ENCODE results near the gene POLR3B.
"Not testable (repeated sequence)": the region's sequence is repeated elsewhere in the genome, so short reads cannot be mapped to it uniquely, and the experiment has no call there.

The POLR3B gene

DNA sequence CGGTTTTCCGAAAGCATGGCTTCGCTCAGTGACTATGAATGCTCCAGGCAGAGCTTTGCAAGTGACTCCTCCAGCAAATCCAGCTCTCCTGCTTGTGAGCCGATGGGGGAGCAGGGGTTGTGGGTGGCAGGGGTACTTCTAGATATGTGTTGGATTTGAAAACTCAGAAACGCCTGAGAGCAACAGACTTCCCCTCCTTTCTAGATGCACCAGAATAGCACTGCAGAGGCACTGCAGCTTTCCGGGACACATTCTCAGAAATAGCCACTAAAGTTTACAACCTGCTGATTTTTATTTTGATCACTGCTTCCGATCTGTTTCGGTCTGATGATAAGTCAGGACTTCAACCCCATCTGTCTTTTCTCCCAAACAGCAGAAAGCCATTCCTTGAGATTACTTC is 46.4 kb upstream of the POLR3B start:
- no peak for DNase-seq (ENCODE audit: extremely low read depth, insufficient read length)
- H3K27me3 ChIP-seq (replicated peaks; ENCODE audit: control insufficient read depth, insufficient read depth, low read length): no peaks in the 10 kb centered on the region
- H3K36me3 ChIP-seq (ENCODE audit: control insufficient read depth, insufficient read depth, low read length): no peaks in the 10 kb centered on the region
- H3K4me3 ChIP-seq (replicated peaks; ENCODE audit: low read depth, low read length): no peak overlapping the region
- TF ChIP-seq, protein P1, sequence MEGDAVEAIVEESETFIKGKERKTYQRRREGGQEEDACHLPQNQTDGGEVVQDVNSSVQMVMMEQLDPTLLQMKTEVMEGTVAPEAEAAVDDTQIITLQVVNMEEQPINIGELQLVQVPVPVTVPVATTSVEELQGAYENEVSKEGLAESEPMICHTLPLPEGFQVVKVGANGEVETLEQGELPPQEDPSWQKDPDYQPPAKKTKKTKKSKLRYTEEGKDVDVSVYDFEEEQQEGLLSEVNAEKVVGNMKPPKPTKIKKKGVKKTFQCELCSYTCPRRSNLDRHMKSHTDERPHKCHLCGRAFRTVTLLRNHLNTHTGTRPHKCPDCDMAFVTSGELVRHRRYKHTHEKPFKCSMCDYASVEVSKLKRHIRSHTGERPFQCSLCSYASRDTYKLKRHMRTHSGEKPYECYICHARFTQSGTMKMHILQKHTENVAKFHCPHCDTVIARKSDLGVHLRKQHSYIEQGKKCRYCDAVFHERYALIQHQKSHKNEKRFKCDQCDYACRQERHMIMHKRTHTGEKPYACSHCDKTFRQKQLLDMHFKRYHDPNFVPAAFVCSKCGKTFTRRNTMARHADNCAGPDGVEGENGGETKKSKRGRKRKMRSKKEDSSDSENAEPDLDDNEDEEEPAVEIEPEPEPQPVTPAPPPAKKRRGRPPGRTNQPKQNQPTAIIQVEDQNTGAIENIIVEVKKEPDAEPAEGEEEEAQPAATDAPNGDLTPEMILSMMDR (IDR thresholded peaks at IDR 0.05; ENCODE audit: insufficient read depth, low read length, poor library complexity, severe bottlenecking): no peak

DNA sequence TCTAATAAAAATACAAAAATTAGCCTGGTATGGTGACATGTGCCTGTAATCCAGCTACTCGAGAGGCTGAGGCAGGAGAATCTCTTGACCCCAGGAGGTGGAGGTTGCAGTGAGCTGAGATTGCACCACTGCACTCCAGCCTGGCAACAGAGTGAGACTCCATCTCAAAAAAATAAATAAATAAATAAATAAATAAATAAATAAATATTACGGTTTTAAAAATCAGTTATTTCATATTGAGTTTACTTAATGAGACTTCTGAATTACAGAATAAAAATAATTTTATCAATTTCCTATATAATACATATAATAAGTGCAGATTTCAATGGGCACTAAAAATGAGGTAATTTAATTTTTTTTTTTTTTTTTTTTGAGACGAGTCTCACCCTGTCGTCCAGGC is 44.1 kb upstream of the POLR3B start:
- DNase-seq (ENCODE audit: extremely low read depth, insufficient read length); H3K4me3 ChIP-seq (replicated peaks; ENCODE audit: low read depth, low read length); H3K36me3 ChIP-seq (ENCODE audit: control insufficient read depth, insufficient read depth, low read length); H3K27me3 ChIP-seq (replicated peaks; ENCODE audit: control insufficient read depth, insufficient read depth, low read length): not testable (repeated sequence)

DNA sequence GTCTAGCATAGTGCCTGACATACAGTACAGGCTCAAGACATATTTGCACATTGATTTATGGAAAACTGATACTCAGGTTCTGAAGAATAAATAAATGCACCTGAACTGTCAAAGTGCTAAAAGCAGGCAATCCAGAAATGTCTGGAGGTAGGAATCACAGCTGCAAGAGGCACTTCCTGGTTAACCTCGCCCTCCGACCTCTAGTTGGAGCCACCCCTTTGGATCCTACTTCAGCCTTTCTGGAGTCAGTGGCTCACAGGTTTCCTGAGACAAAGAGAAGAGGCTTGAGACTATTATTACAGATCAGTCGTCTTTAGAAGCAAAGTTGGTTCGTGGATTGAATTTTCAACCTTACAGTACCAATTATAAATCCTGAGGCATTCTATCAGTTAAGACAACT is 42.0 kb upstream of the POLR3B start:
- H3K36me3 ChIP-seq (ENCODE audit: control insufficient read depth, insufficient read depth, low read length): no peaks in the 10 kb centered on the region
- H3K27me3 ChIP-seq (replicated peaks; ENCODE audit: control insufficient read depth, insufficient read depth, low read length): no peaks in the 10 kb centered on the region
- TF ChIP-seq, protein P1 (IDR thresholded peaks at IDR 0.05; ENCODE audit: insufficient read depth, low read length, poor library complexity, severe bottlenecking): no peak
- H3K4me3 ChIP-seq (replicated peaks; ENCODE audit: low read depth, low read length): no peak overlapping the region
- DNase-seq (ENCODE audit: extremely low read depth, insufficient read length): no peak

DNA sequence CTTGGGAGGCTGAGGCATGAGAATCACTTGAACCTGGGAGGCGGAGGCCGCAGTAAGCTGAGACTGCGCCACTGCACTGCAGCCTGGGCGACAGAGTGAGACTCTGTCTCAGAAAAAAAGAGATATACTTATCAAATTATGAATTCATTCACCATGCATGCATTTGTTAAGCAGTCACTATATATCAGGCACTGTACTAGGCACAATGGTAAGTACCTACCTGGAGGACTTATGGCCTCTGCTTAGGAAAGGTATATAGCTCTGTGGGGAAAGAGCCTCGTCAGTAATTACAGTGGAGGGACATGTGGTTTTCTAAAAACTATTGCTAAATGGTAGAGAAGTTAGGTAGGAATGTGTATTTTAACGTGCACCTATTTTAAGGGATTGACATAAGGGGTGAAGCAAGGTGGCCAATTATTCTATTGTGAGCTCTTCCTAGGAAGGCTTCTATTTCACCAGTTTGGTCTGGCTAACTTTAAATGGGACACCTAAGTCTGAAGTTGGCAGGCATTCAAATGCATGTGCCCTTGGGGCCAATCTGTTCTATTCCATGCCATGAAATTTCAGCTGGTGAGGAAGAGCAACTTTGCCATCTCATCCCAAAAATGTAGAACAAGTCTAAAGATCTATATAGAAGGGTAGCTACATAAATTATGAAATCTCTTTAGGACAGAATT is 40.0 kb upstream of the POLR3B start:
- Histone ChIP-seq H3K4me3 (replicated peaks; ENCODE audit: low read depth, low read length) (no peak overlapping the region), H3K36me3 (ENCODE audit: control insufficient read depth, insufficient read depth, low read length) (no peaks in the 10 kb centered on the region), H3K27me3 (replicated peaks; ENCODE audit: control insufficient read depth, insufficient read depth, low read length) (no peaks in the 10 kb centered on the region)
- TF ChIP-seq, protein P1 (IDR thresholded peaks at IDR 0.05; ENCODE audit: insufficient read depth, low read length, poor library complexity, severe bottlenecking): no peak
- no peak for DNase-seq (ENCODE audit: extremely low read depth, insufficient read length)

DNA sequence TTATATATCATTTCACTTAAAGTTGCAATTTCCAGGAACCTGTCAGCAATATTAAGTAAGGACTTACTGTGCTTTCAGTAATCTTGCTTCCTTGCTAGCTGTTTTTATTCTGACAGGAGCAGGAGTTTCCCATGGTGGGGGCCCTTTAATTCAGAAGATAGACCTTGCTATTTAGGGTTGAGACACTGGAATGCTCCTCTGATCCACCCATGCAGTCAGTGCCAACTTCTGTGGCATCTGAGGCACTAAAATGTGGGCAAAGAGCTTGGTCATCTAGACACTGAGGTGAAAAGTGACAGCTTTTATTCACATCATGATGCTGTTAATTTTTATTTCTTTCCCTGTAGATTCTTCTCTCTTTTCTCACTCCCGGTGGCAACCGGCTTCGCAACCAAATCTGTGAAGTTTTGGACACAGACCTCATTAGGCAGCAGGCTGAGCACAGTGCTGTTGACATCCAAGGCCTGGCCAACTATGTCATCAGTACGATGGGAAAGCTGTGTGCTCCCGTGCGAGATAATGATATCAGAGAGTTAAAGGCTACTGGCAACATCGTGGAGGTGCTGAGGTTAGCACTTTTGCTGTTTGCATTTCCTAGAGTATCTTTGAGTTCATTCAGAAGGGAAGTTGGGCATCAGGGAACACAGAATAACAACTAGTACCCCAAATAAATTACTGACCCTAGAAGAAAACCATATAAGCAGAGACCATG is 36.3 kb upstream of the POLR3B start:
- Histone ChIP-seq H3K27me3 (replicated peaks; ENCODE audit: control insufficient read depth, insufficient read depth, low read length) (no peaks in the 10 kb centered on the region), H3K36me3 (ENCODE audit: control insufficient read depth, insufficient read depth, low read length) (no peaks in the 10 kb centered on the region), H3K4me3 (replicated peaks; ENCODE audit: low read depth, low read length) (no peak overlapping the region)
- TF ChIP-seq, protein P1 (IDR thresholded peaks at IDR 0.05; ENCODE audit: insufficient read depth, low read length, poor library complexity, severe bottlenecking): no peak
- no peak for DNase-seq (ENCODE audit: extremely low read depth, insufficient read length)

DNA sequence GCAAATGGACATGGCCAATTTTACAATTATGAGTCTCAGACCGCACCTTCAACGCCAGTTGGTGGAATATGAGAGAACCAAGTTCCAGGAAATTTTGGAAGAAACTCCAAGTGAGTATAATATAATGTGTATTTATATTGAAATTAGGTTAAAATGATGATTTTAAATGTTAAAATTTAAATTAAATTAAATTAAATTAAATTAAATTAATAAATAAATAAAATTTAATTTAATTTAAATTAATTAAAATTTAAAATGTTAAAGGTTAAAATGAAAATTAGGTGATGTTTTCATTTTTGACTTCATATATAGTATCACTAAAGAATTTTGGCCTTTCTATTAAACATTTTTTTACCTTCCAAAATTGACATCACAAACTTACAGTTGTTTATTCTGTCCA is 34.0 kb upstream of the POLR3B start:
- H3K4me3 ChIP-seq (replicated peaks; ENCODE audit: low read depth, low read length): no peak overlapping the region
- no peaks in the 10 kb centered on the region for H3K36me3 ChIP-seq (ENCODE audit: control insufficient read depth, insufficient read depth, low read length)
- no peak for DNase-seq (ENCODE audit: extremely low read depth, insufficient read length)
- TF ChIP-seq, protein P1 (IDR thresholded peaks at IDR 0.05; ENCODE audit: insufficient read depth, low read length, poor library complexity, severe bottlenecking): no peak
- H3K27me3 ChIP-seq (replicated peaks; ENCODE audit: control insufficient read depth, insufficient read depth, low read length): no peaks in the 10 kb centered on the region
